Tongue (tissue), 2 donors: ENCODE data around the gene DICER1. TPM values are rescaled to one million over a fixed set of nuclear protein-coding genes. Genes with fewer than 3 reads are reported as not detected.

Experiments used
- DNase-seq: peaks from one replicate; pipeline ENCODE4 v3.0.0-alpha.2; 2015
- total RNA-seq: library from RNA; depleted of rRNA; stranded (reverse); fragments of >200 nt; gene quantifications from one replicate; pipeline ENCODE4 v1.2.3, GENCODE V29; 2014

Gene DICER1
- total RNA-seq, 1 donor from 2014 or later = 99.0 TPM

DNA sequence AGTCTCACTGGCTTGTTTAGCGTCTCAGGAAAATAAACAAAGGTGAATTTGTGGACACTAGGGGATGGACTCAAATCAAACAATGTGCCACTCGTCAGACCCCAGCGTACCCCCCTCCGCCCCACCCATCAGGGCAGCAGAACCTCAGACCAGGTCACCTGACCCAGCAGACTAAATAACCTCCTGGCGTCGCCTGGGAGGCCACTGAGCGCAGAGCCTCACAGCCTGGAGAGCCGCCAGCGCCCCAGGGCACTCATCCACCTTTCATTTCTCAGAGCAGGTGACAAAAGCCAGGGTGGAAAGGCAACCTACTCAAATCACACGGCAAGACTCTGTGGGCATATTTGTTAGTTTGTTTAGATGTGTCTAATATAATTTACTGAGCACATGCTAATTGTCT, 100.9 kb downstream of the DICER1 start:
- no peak for DNase-seq

DNA sequence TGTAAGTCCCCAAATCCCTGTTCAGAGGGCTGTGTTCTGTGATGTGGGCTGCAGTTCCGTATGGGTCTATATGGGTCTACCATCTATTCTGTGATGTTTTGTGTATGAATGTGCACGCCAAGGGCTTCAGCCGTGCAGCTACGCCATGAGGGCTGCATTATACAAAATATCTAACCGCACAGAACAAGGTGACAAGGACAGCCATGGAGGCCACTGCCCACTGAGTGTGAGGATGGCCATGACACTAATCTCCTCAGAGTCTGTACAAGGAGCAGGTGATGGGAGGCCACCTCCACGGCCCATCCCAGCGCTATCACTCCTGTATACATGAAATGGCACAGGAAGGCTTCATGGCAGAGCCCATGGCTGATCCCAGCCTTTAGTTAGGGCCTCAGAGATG, 102.0 kb downstream of the DICER1 start:
- DNase-seq = no peak

- DNase-seq = no peak
Measured at GRCh38 chr14:95054346-95055280, 102.7 kb downstream of the DICER1 start.

DNA sequence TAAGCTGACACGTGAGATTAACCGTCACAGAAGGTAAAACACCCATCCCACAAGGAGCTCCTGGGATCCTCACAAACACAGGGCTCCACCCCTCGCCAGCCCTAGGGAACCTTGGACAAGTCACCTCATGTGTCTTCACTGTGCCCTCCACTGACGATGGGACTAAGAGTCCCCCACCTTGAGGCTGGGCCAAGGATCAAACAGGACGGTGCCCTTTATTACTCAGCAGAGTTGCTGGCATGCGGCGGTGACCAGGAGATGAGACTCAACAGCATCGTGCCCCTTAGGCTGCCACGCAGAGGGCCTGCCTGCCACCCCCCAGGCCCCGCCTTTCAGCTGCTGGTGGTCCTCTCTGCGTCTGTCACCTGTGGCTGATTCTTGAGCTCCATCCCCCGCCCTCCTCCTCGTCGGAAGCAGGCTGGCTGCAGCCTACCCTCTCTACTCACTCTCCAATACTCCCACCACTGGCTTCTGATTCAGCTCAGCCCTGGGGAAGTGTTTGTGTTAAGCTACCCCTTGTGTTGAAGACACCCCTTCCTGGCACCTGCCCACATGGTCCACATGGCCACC, 105.2 kb downstream of the DICER1 start:
- no peak for DNase-seq

- DNase-seq = no peak
Measured at GRCh38 chr14:95049952-95050351, 107.4 kb downstream of the DICER1 start.

DNA sequence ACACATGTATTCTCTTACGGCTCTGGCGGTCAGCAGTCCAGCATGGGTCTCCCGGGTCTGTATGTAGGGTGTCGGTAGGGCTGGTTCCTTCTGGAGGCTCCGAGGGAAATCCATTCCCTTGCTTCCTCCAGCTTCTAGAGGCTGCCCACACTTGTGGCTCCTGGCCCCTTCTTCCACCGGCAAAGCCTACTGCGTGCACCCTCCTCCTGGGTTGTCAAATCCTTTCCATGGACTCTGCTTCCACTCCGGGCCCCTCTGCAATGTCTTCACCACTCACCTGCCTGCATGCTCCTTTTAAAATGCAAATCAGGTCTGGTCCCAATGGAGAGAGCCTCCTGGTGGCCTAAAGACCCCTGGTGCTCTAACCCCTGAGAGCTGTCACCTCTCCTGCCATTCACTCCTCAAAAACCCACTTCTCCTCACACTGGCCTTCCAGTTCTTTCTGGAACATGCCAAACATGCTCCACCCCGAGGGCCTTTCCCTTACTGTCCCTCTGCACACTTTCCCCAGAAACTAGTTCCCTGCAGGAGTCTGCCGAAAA, 108.5 kb downstream of the DICER1 start:
- no peak for DNase-seq

DNA sequence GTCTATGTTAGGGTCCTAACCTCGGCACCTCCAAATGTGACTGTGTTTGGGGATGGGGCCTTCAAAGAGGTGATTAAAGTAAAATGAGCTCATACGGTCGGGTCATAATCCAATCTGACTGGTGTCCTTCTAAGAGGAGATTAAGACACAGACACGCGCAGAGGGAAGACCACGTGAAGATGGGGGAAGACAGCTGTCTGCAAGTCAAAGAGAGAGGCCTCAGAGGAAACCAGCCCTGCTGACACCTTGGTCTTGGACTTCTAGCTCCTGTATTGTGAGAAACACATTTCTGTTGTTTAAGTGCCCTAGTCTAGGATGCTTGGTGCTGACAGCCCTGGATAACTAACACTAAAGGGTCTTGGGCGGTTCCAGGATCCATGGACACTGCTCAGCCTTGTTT, 109.6 kb downstream of the DICER1 start:
- DNase-seq = no peak

- DNase-seq = peak; percentile 39
Measured at GRCh38 chr14:95046711-95047681, 110.3 kb downstream of the DICER1 start.

GRCh38 chr14:95045836-95046430, 111.4 kb downstream of the DICER1 start:
- DNase-seq = no peak

DNA sequence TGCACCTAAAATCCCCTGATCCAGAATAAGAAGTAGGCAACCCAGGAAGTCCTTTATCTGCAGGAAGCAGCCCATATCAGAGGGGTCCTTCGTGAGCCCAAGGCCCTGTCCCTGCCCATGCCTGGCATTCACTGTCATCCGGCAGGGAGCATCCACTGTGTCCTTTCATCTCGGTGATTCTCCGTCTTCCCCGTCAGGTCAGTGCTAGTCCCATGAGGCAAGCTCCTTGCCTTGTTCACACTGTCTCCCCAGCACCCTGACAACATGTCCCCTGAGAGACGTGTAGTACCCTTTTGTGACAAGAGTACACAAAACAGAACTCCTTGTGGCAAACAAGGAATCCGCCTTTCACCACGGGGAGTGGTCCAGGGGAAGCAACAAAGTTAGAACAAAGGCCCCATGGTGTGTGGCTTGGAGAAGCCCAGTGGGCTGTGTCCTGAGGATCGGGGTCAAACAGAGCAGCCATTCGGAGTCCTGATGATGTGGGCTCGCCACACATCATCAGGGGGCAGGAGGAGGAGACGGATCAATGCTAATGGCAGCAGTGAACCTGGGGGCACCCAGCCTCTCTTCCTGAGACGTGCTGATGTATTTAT, 112.1 kb downstream of the DICER1 start:
- no peak for DNase-seq

DNA sequence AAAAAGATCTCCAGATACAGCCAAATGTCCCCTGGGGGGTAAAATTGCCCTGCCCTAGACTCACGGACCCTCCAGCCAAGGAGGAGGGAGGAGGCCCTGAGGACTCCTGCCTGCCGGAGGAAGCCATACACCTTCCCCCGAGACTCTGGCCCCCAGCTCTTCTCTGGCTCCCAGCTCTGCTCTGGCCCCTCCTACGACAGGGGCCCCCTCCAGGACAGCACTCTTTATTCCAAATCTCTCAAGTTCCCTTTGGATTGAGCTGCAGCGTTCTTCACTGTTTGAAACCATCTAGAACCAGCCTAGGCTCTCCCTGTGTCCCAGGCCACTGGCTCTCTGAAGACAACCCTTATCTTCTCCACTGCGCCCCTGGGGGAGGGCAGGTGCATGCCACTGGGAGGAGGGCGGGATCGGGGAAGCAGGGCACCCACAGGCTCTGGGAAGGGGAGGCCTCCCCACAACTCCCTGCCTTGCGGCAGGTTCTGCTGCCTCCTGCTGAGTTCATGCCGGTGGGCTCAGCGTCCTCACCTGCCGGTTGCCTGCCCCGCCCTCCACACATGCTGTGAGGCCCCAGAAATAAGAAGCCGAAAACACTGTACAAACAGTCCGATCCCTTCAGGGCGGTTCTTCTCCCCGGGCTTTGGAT, 112.7 kb downstream of the DICER1 start:
- no peak for DNase-seq

DNA sequence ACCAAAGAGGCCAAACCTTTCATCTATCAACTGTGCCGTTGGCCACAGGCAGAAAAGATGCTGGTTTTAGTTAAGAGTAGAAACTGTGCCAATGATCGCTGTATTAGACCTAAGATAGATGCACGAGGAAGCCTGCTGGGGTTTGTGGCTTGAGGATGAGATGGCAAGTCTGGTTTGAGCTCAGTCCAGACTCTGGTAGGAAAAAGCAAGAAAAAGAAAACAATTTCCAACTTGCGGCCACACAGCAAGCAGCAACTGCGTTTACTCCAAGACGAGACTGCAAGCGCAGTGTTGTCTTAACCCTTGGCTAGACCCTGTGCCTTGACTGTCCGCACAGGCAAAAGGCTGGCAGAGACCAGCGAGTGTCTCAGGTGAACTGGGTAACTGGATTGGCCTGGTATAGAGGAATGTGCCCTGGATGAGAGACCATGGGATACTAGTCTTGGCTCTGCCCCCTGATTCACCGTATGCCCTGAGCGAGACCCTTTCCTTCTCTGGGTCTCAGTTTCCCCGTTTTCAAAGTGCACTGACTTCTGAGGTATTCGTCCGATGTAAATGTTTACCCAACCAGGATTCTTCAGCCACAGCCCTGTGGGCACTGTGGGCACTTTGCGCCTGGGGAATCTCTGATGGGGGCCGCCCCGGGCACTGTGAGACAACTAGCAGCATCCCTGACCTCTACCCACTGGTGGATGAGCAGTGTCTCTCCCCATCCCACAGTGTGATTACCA, 113.4 kb downstream of the DICER1 start:
- no peak for DNase-seq

GRCh38 chr14:95043314-95043713, 114.0 kb downstream of the DICER1 start:
- DNase-seq = no peak

DNA sequence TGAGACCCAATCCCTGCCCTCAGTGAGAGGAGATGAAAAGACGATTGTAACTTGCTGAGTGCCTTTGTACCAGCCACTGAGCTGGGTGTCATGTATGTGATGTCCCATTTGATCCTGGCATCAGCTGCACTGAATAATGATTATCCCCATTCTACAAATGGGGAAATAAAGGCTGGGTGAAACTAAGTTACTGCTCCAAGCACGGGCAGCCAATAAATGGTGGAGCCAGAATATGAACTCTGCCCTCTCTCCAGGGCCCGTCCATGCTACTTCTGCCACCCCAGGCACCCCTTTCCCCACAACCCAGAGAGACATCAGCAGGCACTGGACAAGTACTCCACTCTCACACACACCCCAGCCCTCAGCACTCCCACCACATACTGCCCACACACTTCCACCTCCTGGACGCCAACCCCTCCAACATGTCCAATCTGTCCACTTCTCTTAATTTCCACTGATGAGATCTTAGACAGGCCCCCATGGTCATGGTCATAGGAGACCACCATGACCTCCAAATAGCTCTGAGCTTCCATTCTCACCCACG, 115.8 kb downstream of the DICER1 start:
- no peak for DNase-seq

- DNase-seq = no peak
Measured at GRCh38 chr14:95040708-95041476, 116.4 kb downstream of the DICER1 start.

DNA sequence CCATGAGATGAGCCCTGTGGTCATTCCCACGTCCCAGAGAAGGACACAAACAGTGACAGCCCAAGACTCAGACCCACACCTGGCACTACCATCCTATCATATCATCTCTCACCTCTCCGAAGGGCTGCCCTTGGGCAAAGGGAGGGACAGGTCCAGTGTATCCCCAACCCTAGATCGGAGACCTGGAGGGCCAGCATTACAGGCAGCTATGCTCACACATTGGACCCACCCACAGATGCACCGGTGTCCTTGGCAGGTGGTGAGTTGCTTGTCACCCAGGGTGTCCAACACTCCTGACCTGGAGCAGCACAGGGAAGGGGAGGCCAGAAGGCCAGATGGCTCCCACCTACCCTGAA, 117.4 kb downstream of the DICER1 start:
- no peak for DNase-seq

DNA sequence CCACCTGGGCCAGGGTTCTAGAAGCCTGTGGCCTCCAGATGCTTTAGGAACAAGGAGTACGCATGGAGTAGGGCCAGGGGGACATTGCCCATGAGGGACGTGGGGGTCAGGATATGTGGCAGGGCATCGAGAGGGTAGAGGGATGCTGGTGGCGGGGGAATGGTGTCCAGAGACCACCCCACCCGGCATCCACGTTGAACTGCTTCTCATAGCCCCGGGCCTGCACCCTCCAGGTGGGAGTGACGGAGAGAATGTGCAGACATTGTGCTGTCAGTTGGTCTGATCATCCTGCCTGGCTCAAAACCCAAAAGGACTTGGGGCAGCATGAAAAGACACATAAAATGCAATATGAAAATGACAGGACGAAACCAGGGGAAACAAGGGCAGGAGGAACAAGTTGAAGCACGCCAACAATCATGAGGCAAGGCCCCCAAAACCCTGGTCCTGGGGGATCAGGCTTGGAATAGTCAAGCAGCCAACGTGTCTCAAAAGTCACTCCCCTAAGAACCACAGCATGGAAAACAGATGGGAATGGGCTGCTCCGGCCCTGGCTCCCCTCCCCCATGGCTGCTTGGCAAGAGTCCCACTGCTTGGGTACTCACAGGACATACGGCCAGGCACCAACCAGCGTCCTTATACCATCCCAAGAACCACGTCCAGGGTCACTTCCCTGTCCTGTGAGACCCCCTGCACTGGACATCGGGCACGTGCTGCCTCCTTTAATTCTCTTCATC, 117.9 kb downstream of the DICER1 start:
- peak; percentile 35 for DNase-seq

GRCh38 chr14:95038521-95039250, 118.6 kb downstream of the DICER1 start:
- no peak for DNase-seq
